ENCODE data around the gene CDCA4.

Gene CDCA4

DNA sequence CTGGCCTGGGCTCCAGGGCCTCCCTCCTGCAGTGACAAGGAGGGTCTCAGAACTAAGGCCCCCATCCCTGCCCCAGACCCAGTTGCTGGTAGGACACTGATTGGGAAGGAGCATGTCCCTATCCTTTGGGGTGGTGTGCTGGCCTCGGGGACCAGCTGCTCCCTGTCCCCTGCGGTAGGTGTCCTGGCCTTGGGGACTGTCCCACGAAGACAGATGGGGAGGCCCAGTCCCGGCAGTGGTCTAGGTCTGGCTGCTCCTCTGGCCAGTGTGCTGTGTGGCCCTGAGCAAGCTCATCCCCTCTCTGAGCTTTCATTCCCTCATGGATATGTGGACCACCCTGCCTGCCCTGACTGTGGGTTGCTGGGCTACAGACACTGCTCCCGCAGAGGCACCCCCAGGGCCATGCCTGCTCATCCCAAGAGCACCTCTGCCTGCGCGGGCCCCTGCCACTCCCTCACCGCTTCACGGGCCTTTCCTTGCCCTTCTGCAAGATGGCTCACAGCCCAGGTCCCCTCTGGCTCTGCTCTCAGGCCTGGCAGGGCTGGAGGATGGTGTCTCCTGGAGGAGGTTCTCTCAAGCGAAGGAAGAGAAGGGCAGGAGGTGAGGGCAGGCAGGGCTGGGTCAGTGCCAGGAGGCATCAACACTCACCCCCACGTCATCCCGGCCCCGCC lies 55.2 kb downstream of the CDCA4 start:
- in situ Hi-C loops (cut with MboI; ENCODE audit: low sequenced_read_pairs): no loop called here

DNA sequence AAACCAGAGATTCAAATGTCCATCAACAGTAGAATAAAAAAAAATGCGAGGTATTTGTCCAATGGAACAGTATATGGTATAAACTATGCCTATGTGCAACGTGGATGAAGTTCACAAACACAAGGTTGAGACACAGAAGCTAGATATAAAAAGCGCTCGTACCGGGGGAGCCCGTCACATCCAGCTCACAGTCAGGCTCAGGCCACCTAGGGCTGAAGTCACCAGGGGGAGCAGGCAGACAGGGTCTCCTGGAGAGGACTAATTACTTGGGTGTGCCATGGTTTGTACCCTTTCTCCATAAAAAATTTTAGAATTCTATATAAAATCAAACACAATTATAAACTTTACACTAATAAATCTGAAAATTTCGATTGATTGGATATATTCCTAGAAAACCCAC lies 56.3 kb downstream of the CDCA4 start:
- in situ Hi-C loops (cut with MboI; ENCODE audit: low sequenced_read_pairs): no loop called here

Measured in hTERT RPE-1 (cell line).